K562 (cell line): ENCODE measurements around the gene LRRC15. TPM values are rescaled to one million over a fixed set of nuclear protein-coding genes. Genes with fewer than 3 reads are reported as not detected.
A peak's percentile ranks its signal among the peaks of the same experiment; 100 is the strongest.

Source experiments
- ATAC-seq: fragments of 200-7000 bp; cut with Tn5 transposase; 3 replicates; pipeline ENCODE4 v1.9.1; 2020; ENCODE audit warnings: moderate library complexity
- BruUV-seq: library from RNA; stranded (reverse); fragments of 400-500 nt; replicated peaks from 2 replicates; lab custom pipeline; 2021; lab: Mats Ljungman, UMichigan
- CTCF ChIA-PET: fragments of 300-600 bp; formaldehyde crosslinking; extraction: SDS; loops from one replicate; lab custom pipeline; 2021; ENCODE audit warnings: low intra/inter-chr PET ratio; lab: Yijun Ruan, JAX
- POLR2A ChIA-PET: fragments of 300-600, 350-650 bp; sonication (Branson Sonifier 250); formaldehyde crosslinking; extraction: SDS; loops from one replicate; lab custom pipeline; 2021; ENCODE audit warnings: antibody characterized with exemption, inconsistent platforms; lab: Yijun Ruan, JAX
- DNase-seq, 4 experiments: peaks; one replicate each; pipeline versions ENCODE4 v3.0.0 to v3.0.0-alpha.2; 2011 to 2018; ENCODE audit warnings: low spot score in 3 of 4, mixed read lengths in 3 of 4; ENCODE audit errors: extremely low read depth in 1 of 4
- FAIRE-seq: peaks from 2 replicates; lab custom pipeline; 2011; peaks lifted over from hg19 to GRCh38; lab: Jason Lieb, UNC
- H2AFZ ChIP-seq: 2 replicates; pipeline ENCODE4 v1.6.0; 2011; ENCODE audit warnings: low read depth, low read length, control low read depth, inconsistent platforms
- H3K27ac ChIP-seq: fragments of 200-600 bp; 3 replicates; pipeline ENCODE4 v1.8.0; 2011; ENCODE audit warnings: low read depth, mild to moderate bottlenecking, control low read depth, inconsistent platforms, low read length, moderate library complexity, mixed read lengths; ENCODE audit errors: extremely low read depth
- H3K27me3 ChIP-seq, 2 experiments: fragments of 300-600 bp in 1 of 2; 2 replicates in 1 of 2; 3 replicates in 1 of 2; pipeline versions ENCODE4 v1.6.0 to v1.8.0; 2011; ENCODE audit warnings: inconsistent platforms in 2 of 2, low read length in 2 of 2, mild to moderate bottlenecking in 1 of 2, mixed read lengths in 1 of 2, moderate library complexity in 1 of 2; ENCODE audit not compliant: control insufficient read depth in 2 of 2, insufficient read depth in 2 of 2
- H3K36me3 ChIP-seq: fragments of 300-600 bp; 3 replicates; pipeline ENCODE4 v1.8.0; 2011; ENCODE audit warnings: mild to moderate bottlenecking, low read length, inconsistent platforms; ENCODE audit not compliant: control insufficient read depth, insufficient read depth
- H3K4me1 ChIP-seq, 2 experiments: fragments of 200-600 bp in 1 of 2; replicated peaks in 1 of 2; 2 replicates in 1 of 2; 3 replicates in 1 of 2; pipeline versions ENCODE4 v1.5.1 to v1.8.0; 2011; ENCODE audit warnings: inconsistent platforms in 2 of 2, low read length in 2 of 2, mild to moderate bottlenecking in 1 of 2, mixed read lengths in 1 of 2, moderate library complexity in 1 of 2; ENCODE audit not compliant: control insufficient read depth in 2 of 2, insufficient read depth in 2 of 2
- H3K4me2 ChIP-seq: 2 replicates; pipeline ENCODE4 v1.6.1; 2011; ENCODE audit warnings: low read length, control low read depth, inconsistent platforms, mixed read lengths; ENCODE audit not compliant: insufficient read depth
- H3K4me3 ChIP-seq: fragments of 200-600 bp; sonication (generic), shearing (Covaris generic); 2 replicates; pipeline ENCODE4 v1.5.1; 2016; ENCODE audit warnings: control low read depth, inconsistent platforms
- H3K79me2 ChIP-seq: fragments of 200-600 bp; 3 replicates; pipeline ENCODE4 v1.8.0; 2011; ENCODE audit warnings: low read length, inconsistent platforms; ENCODE audit not compliant: control insufficient read depth, insufficient read depth
- H3K9ac ChIP-seq, 2 experiments: 2 replicates each; pipeline versions ENCODE4 v1.6.0 to v1.6.1; 2011; ENCODE audit warnings: low read depth in 2 of 2, low read length in 2 of 2, control low read depth in 1 of 2, inconsistent platforms in 1 of 2, mild to moderate bottlenecking in 1 of 2, mixed read lengths in 1 of 2; ENCODE audit not compliant: insufficient read depth in 1 of 2
- H3K9me1 ChIP-seq: one replicate; pipeline ENCODE4 v1.6.0; 2011; ENCODE audit warnings: inconsistent platforms, mild to moderate bottlenecking, low read length, moderate library complexity; ENCODE audit not compliant: control insufficient read depth, insufficient read depth
- H3K9me3 ChIP-seq: replicated peaks from 2 replicates; pipeline ENCODE4 v1.5.1; 2011; ENCODE audit warnings: low read depth, low read length, inconsistent platforms; ENCODE audit not compliant: control insufficient read depth, insufficient read depth
- H4K20me1 ChIP-seq: replicated peaks from 2 replicates; pipeline ENCODE4 v1.6.1; 2011; ENCODE audit warnings: low read length, inconsistent platforms, mixed read lengths; ENCODE audit not compliant: control insufficient read depth, insufficient read depth
- ARID3B ChIP-seq: fragments of 250-450 bp; sonication (Bioruptor Pico); IDR thresholded peaks from 2 replicates; pipeline ENCODE4 v1.4.0; 2020; ENCODE audit warnings: borderline replicate concordance
- BCOR ChIP-seq: fragments of 450-650 bp; IDR thresholded peaks from 2 replicates; pipeline ENCODE4 v1.6.1; 2016
- E4F1 ChIP-seq: fragments of 250-450 bp; sonication (Bioruptor Pico); IDR thresholded peaks from 2 replicates; pipeline ENCODE4 v1.5.0; 2021; ENCODE audit warnings: mild to moderate bottlenecking, borderline replicate concordance
- FOXA3 ChIP-seq, 2 experiments: fragments of 450-650 bp in 1 of 2; sonication (generic) in 1 of 2; formaldehyde crosslinking; IDR thresholded peaks in 1 of 2; conservative IDR thresholded peaks in 1 of 2; 2 replicates each; pipeline versions ENCODE4 v1.4.0 to v1.8.0; 2020 to 2022; ENCODE audit warnings: mild to moderate bottlenecking in 2 of 2, missing genetic modification reagents in 1 of 2
- HDAC3 ChIP-seq: fragments of 450-650 bp; IDR thresholded peaks from 2 replicates; pipeline ENCODE4 v1.6.1; 2018; ENCODE audit warnings: borderline replicate concordance, mild to moderate bottlenecking, moderate library complexity; ENCODE audit not compliant: partially characterized antibody
- ILF3 ChIP-seq: fragments of 450-650 bp; IDR thresholded peaks from 2 replicates; pipeline ENCODE4 v1.6.1; 2018; ENCODE audit warnings: antibody characterized with exemption, mild to moderate bottlenecking, moderate library complexity, borderline replicate concordance
- MTF1 ChIP-seq: fragments of 250-450 bp; sonication (Bioruptor Pico); IDR thresholded peaks from 2 replicates; pipeline ENCODE4 v1.9.0; 2021; ENCODE audit warnings: moderate library complexity, mild to moderate bottlenecking, inconsistent platforms, borderline replicate concordance
- NR2C2 ChIP-seq, 2 experiments: fragments of 200-800 bp in 1 of 2; sonication (Bioruptor generic) in 1 of 2; sonication (generic) in 1 of 2; formaldehyde crosslinking in 1 of 2; IDR thresholded peaks; 2 replicates each; pipeline versions ENCODE4 v1.6.1 to v1.8.0; 2016 to 2022; ENCODE audit warnings: mild to moderate bottlenecking in 1 of 2, missing compliant biosample characterization in 1 of 2, missing genetic modification characterization in 1 of 2, missing genetic modification reagents in 1 of 2
- POLR3A ChIP-seq: IDR thresholded peaks from 2 replicates; pipeline ENCODE4 v1.6.1; 2011; ENCODE audit warnings: borderline replicate concordance, mild to moderate bottlenecking, moderate library complexity; ENCODE audit not compliant: insufficient read length, insufficient read depth; ENCODE audit errors: extremely low read depth
- SP1 ChIP-seq: sonication (generic); formaldehyde crosslinking; IDR thresholded peaks from 2 replicates; pipeline ENCODE4 v1.8.1; 2022; ENCODE audit warnings: mild to moderate bottlenecking, missing genetic modification reagents
- TAF7 ChIP-seq: fragments of 450-650 bp; IDR thresholded peaks from 2 replicates; pipeline ENCODE4 v1.6.1; 2016; ENCODE audit warnings: missing genetic modification characterization, missing compliant biosample characterization
- TFAP4 ChIP-seq: sonication (generic); formaldehyde crosslinking; IDR thresholded peaks from 2 replicates; pipeline ENCODE4 v1.8.0; 2022; ENCODE audit warnings: missing genetic modification reagents, mild to moderate bottlenecking, moderate library complexity, borderline replicate concordance
- THRAP3 ChIP-seq: fragments of 450-650 bp; IDR thresholded peaks from 2 replicates; pipeline ENCODE4 v1.6.1; 2016; ENCODE audit warnings: mild to moderate bottlenecking, inconsistent platforms, borderline replicate concordance
- ZBTB1 ChIP-seq: sonication (generic); formaldehyde crosslinking; IDR thresholded peaks from 2 replicates; pipeline ENCODE4 v1.8.1; 2023; ENCODE audit warnings: missing genetic modification reagents, low read depth, mild to moderate bottlenecking, borderline replicate concordance
- ZNF24 ChIP-seq: fragments of 450-650 bp; IDR thresholded peaks from 2 replicates; pipeline ENCODE4 v1.6.1; 2016
- WGBS: fragments of 100-300 bp; shearing (Covaris generic); methylation state at CpG from one replicate; pipeline ENCODE4 v1.1.6; 2016; ENCODE audit warnings: low coverage, mixed read lengths; ENCODE audit not compliant: insufficient coverage; ENCODE audit errors: missing lambda C conversion rate; 5-methylcytosine and 5-hydroxymethylcytosine counted together
- in situ Hi-C: fragments of 300-500 bp; cut with MboI; formaldehyde crosslinking; loops from 4 replicates; pipeline ENCODE4 v1.15.0; 2018; ENCODE audit warnings: inconsistent platforms, mixed read lengths
- intact Hi-C: fragments of 100-400 bp; cut with micrococcal nuclease; formaldehyde crosslinking; loops from 2 replicates; pipeline ENCODE4 v1.14.2; 2022
- polyA plus RNA-seq, 8 experiments: library from polyadenylated mRNA; depleted of rRNA in 4 of 8; stranded (reverse) in 5 of 8; unstranded in 3 of 8; fragments of >200 nt; fragmentation: Nextera tagmentation in 2 of 8; fragmentation: Illumina TruSeq in 1 of 8; extraction: Ambion mirVana in 2 of 8; extraction: Trizol in 1 of 8; gene quantifications; 2 replicates each; pipeline versions ENCODE4 v1.2.1 to v1.2.3, GENCODE V29; 2011 to 2014; ENCODE audit warnings: inconsistent platforms in 1 of 8, missing spikeins in 1 of 8
- total RNA-seq, 7 experiments: library from RNA; depleted of rRNA in 6 of 7; stranded (reverse); fragments of >200 nt in 6 of 7; fragmentation: Illumina TruSeq in 2 of 7; extraction: Trizol in 2 of 7; gene quantifications; 2 replicates each; pipeline versions ENCODE4 v1.2.1 to v1.2.3, GENCODE V29; 2011 to 2021; ENCODE audit warnings: low replicate concordance in 1 of 7

LRRC15 gene
- total and polyA plus RNA-seq, 9 of the 15 experiments (the other 6 are each of a cell fraction or from before 2014, with no cell fraction given): not detected

GRCh38 chr3:194326968-194327217 is 42.6 kb downstream of the LRRC15 start:
- no CpG with 5 or more reads among the region's 2 CpGs for WGBS
- in situ Hi-C loops (loop anchor here (10.0 to 25.0 kb wide), 2 partner anchors 672 to 1865 kb away; no protein-coding TSS in a partner anchor), intact Hi-C loops (loop anchor here (10.0 kb wide), 1 partner anchor 732 kb away; the partner anchor contains the start of gene OPA1)
- ChIA-PET POLR2A (no interaction called here), CTCF (no interaction called here)
- Histone ChIP-seq H3K9ac (no peak overlapping the region), H3K9me1 (no peaks in the 10 kb centered on the region), H3K4me2 (no peak overlapping the region; the same call in 1 of the 2 replicates), H3K4me3 (no peak overlapping the region), H3K4me1 (peaks cover 13 to 54% of the 10 kb centered on the region in 2 experiments; a peak in 4 of 5 replicates), H4K20me1 (no peaks in the 10 kb centered on the region), H3K9me3 (no peaks in the 10 kb centered on the region; the same call in 1 of the 2 replicates), H2AFZ (no peak overlapping the region), H3K36me3 (no peaks in the 10 kb centered on the region), H3K79me2 (no peaks in the 10 kb centered on the region), H3K27ac (no peak overlapping the region), H3K27me3 (peaks cover 0 to 39% of the 10 kb centered on the region in 2 experiments; a peak in 3 of 5 replicates)
- no peak for ATAC-seq
- FAIRE-seq: no peak
- no TSS peak for BruUV-seq
- DNase-seq: no peak
- TF ChIP-seq TFAP4: 0 out of 2 replicates have a peak, but pooled peaks have one; percentile 28
- no peak for TF ChIP-seq ZNF24
- TF ChIP-seq TAF7: 0 out of 2 replicates have a peak, but pooled peaks have one; percentile 4
- no peak for TF ChIP-seq HDAC3
- TF ChIP-seq ILF3: no peak
- no peak for TF ChIP-seq BCOR
- TF ChIP-seq FOXA3 (CRISPR knock-in tag; conservative IDR thresholded peaks at IDR 0.05 in 1 of 2, IDR thresholded peaks at IDR 0.05 in 1 of 2): peak in 1 of 2 experiments; percentile 26; a peak in 1 of 4 replicates
- TF ChIP-seq ZBTB1 (CRISPR knock-in tag): peak; percentile 32; the same call in 1 of the 2 replicates
- TF ChIP-seq MTF1 (CRISPR knock-in tag): no peak
- no peak for TF ChIP-seq THRAP3
- no peak for TF ChIP-seq E4F1 (CRISPR knock-in tag)
- TF ChIP-seq POLR3A: no peak
- no peak for TF ChIP-seq ARID3B
- TF ChIP-seq NR2C2 (CRISPR knock-in tag; IDR thresholded peaks at IDR 0.05): peak; percentile 70; the same call in 1 of the 2 replicates
- no peak for TF ChIP-seq NR2C2 (tag; IDR thresholded peaks at IDR 0.05)
- TF ChIP-seq SP1 (CRISPR knock-in tag): 0 out of 2 replicates have a peak, but pooled peaks have one; percentile 17
